IPS-11a (cell line): ENCODE results near the gene TSGA10.
"Not testable (repeated sequence)": the region's sequence is repeated elsewhere in the genome, so short reads cannot be mapped to it uniquely, and the experiment has no call there.

Source experiments
- H3K4me3 ChIP-seq: one replicate; pipeline ENCODE4 v1.5.1; 2013; ENCODE audit warnings: low read depth, low read length, control low read depth

The TSGA10 gene

DNA sequence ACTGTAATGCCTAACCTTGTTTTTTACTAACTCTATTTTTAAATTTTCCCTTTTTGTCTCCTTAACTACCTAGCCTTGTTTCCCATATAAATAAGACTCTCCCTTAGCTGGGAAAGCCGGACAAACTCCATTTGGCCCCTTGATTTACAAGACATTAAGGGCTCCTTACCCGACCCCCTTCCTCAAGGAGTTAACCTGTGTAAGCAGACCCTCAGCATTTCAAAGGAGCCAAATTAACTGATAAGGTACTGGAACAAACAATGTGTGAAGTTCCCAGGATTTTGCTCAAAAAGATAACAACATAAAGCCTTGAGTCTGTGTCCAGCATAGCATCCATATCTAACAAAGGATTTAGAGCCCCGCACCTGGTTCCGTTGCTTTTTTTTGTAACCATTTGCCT, 72.9 kb downstream of the TSGA10 start:
- no peak overlapping the region for H3K4me3 ChIP-seq

DNA sequence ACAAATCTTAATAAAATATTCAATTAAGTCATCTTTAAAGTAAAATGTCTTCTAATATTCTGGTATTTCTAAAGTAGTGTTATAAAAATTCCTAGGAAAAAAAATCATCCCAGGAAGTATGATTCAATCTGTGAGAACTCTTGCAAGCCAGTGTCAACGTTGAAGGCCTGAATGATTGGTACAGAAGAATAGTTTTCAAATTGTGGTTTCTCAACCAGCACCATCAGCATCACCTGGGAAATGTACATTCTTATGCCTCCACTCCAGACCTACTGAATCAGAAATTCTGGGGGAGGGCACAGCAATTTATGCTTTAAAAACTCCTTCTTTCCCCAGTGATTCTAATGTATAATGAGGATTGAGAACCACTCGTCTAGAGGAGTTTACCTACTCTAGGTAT, 75.5 kb downstream of the TSGA10 start:
- no peak overlapping the region for H3K4me3 ChIP-seq

DNA sequence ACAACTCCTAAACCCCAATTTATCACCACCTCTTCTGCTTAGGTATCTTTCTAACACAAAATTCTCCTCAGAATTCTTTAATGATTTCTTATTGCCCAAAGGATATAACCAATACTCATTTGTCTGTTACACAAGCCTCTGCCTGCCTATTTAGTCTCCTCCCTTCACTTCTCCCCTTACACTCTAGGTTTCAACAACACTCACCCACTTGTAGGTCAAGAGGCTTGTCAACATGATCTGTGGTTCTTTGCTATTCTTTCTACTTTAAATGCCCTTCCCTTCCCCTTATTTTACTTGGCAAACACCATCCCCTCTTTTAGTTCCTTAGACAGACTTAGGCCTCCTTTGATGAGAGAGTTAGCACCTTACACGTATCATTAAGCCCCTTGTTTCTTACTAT, 82.2 kb downstream of the TSGA10 start:
- no peak overlapping the region for H3K4me3 ChIP-seq

DNA sequence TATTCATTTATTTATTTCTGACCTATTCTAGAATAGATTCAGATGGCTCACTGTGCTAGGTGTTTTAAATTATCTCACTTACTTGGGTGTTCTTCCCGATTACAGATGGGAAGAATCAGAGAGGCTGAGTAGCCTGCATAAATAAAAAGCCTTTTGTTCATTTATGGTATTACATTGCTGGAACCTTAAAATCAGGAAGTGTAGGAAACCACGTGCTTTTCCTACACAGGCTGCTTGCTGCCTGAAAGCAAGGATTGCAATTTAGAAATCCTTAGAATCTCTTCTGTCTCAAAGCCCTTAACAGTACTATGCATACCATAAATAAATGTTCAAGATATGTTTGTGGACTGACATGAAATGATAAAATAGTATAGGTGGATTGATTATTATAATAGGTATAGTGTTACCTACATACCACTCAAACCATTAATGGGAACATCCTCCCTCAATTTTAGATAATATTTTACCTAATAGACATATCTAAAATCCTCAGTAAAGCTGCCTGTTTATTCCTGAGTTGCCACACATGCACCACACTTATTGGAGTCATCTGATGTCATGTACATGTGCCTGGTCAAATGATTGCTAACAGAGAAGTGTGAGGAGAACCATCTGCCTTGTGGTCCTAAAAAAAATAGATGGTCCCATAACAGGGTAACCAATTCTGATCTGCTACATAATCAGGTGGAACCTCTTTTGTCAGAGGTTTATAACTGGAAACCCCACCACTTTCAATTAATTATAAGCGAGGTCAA, 86.7 kb downstream of the TSGA10 start:
- no peak overlapping the region for H3K4me3 ChIP-seq

DNA sequence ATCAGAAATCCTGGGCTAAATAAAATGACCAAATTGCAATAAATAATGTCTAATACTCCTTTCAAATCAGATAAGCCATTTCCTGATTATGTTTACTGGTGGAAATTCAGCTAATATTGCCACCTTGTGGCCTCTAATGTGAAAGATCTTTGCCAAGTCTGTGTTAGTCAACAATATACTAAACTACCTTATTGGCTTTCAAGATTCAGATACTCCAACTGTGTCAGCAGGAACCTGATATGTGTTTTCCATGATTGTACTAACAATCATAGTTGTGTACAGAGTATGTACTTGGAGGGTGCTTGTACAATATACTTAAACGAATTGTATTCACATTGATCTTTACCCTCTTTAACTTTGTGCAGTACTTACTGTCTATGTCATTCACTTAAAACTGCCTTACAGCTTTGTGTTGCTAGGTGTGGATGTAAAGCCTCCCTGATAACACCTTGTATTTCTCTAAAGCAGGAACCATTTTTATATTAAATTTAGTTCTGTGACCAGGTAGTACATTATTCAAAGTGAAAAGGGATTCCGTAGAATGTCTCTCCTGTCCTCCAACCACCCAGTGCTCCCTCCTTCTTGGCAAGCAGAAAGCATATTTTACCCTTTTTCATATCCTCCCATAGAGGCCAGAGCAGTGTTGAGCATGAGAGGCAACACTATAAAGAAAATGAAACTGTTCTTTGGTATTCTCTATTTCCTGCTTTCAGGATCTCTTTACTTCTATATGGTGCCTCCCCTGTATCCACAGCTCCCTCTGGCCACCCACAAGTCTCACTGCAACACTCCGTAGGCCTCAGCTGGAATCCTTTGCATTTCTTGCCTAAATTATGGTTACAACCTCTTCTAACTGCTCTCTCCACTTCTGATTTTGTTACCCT, 88.4 kb downstream of the TSGA10 start:
- no peak overlapping the region for H3K4me3 ChIP-seq

DNA sequence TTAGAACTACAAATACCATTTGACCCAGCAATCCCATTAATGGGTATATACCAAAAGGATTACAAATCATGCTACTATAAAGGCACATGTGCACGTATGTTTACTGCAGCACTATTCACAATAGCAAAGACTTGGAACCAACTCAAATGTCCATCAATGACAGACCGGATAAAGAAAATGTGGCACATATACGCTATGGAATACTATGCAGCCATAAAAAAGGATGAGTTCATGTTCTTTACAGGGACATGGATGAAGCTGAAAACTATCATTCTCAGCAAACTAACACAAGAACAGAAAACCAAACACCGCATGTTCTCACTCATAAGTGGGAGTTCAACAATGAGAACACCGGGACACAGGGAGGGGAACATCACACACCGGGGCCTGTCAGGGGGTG, 105.6 kb downstream of the TSGA10 start:
- H3K4me3 ChIP-seq: not testable (repeated sequence)

DNA sequence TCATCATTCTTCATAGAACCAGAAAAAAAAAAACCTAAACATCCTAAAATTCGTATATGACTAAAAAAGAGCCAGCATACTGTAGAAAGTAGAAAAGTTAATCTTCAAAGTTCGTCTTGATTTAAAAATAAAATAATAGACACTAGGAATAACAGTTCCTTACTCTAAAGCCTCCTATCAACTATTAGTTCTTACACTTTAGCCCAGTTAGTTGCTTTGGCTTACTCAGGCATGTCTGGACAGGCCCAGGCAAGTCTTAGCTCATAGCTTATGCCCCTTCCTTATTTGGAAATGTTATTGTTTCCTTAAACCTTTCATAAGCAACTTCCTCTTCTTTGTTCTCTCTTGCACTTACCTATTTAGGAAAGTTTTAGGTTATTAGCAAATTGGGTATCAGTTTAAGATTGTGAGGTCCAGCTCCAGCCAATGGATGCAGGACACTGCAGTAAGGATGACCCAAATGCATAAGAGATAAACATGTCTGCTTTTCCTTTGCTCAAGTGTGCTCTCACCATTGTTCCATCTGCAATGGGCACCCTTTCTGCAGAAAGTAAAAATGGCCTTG, 113.9 kb downstream of the TSGA10 start:
- H3K4me3 ChIP-seq: not testable (repeated sequence)

DNA sequence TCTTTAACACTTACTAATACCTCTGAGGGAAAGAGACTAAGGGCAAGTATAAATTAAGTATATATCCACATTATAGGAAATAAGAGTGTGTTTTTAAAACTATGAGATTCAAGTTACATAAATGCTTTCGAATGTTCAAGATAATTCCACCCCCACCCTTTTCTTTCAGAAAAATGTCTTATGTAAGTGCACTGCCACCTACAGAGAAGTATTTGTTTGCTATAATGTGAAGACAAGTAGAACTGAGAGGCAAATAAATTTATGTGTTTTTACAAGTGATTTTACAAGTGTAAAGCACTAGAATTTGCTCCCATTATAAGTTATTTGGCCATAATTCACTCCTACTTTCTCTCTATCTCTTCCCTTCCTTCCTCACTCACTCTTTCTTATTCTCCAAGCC, 118.8 kb downstream of the TSGA10 start:
- H3K4me3 ChIP-seq: no peak overlapping the region

DNA sequence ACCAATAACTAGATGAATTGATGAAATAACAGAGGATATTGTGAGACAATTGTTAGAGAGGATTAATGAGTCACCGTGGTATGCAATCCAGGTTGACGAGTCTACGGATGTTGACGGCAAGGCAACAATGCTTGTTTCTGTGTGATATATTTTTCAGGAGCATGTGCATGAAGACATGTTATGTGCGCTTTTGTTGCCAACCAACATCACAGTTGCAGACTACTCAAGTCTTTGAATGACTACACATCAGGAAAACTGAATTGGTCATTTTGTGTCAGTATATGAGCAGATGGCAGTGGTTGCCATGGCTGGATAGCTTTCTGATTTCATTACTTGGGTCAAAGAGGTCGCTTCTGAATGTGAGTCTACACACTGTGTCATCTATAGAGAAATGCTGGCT, 122.0 kb downstream of the TSGA10 start:
- no peak overlapping the region for H3K4me3 ChIP-seq

DNA sequence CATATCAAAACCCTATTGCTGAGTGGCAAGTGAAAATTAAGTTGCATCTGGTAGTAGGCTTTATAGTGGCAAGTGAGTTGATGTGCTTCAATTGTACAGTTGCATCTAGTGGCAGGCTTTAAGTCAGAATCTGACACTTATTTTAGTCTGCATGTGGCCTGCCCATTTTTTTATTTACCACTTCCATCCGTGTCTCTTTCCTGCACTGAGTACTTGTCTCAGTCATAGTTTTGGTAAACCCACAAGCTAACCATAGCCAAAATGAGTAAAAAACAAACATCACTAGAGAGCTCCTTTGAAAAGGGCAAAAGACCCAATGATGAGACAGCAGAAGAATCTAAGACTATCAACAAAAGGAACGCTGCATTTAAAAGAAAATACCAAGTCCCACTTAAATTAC, 122.7 kb downstream of the TSGA10 start:
- no peak overlapping the region for H3K4me3 ChIP-seq

DNA sequence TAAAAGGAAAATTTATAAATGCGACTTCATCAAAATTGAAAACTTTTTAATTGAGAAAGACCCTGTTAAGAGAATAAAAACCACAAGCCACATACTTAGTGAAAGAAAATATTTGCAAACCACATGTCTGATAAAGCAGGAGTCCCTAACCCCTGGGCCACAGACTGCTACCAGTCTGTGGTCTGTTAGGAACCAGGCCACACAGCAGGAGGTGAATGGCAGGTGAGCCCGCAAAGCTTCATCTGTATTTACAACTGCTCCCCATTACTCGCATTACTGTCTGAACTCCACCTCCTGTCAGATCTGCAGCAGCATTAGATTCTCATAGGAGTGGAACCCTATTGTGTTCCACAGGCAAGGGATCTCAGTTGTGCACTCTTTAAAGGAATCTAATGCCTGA, 123.3 kb downstream of the TSGA10 start:
- no peak overlapping the region for H3K4me3 ChIP-seq

DNA sequence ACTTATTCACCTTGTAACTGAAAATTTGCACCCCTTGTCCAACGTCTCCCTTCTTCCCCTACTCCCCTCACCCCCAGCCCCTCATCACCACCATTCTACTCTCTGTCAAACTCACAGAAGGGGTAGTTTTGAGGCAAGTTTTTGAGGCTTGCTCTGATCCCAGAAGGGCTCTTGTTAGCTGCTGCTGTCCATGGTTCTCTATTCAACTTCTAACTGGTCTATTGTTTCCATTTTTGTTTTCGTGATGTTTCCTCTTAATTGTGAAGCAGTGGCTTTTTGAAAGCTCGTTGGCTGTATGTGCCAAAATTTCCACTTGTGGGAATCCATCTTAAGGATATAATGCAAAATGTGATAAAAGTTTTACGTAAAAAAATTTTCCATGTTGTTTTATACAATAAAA, 126.2 kb downstream of the TSGA10 start:
- no peak overlapping the region for H3K4me3 ChIP-seq

DNA sequence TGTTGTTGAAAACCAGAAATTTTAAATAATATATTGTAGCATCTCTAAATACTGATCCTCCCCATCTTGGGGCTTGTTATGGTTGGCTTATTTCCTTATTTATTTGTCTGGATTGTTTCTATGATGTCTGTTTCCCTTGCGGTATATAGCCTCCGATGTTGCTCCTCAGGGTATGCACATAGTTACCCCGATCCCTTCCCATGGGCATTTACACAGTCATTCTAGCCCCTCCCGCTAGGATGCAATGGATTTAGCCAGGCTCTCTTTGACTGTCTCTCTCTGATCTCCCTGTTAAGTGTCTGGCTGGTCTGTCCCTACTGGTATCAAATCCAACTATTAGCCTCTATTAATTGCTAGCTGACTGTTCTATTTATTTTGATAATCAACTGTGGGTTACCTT, 126.9 kb downstream of the TSGA10 start:
- no peak overlapping the region for H3K4me3 ChIP-seq

DNA sequence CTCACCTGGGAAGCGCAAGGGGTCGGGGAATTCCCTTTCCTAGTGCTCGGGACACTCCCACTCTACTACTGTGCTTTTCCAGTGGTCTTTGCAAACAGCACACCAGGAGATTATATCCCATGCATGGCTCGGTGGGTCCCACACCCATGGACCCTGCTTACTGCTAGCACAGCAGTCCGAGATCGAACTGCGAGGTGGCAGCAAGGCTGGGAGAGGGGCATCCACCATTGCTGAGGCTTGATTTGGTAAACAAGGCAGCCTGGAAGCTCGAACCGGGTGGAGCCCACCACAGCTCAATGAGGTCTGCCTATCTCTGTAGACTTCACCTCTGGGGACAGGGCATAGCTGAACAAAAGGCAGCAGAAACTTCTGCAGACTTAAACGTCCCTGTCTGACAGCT, 154.0 kb downstream of the TSGA10 start:
- H3K4me3 ChIP-seq: no peak overlapping the region

DNA sequence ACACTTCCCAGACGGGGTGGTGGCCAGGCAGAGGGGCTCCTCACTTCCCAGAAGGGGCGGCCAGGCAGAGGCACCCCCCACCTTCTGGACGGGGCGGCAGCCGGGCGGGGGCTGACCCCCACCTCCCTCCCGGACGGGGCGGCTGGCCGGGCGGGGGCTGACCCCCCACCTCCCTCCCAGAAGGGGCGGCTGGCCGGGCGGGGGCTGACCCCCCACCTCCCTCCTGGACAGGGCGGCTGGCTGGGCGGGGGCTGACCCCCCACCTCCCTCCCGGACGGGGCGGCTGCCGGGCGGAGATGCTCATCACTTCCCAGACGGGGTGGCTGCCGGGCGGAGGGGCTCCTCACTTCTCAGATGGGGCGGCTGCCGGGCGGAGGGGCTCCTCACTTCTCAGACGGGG, 166.0 kb downstream of the TSGA10 start:
- H3K4me3 ChIP-seq: not testable (repeated sequence)

DNA sequence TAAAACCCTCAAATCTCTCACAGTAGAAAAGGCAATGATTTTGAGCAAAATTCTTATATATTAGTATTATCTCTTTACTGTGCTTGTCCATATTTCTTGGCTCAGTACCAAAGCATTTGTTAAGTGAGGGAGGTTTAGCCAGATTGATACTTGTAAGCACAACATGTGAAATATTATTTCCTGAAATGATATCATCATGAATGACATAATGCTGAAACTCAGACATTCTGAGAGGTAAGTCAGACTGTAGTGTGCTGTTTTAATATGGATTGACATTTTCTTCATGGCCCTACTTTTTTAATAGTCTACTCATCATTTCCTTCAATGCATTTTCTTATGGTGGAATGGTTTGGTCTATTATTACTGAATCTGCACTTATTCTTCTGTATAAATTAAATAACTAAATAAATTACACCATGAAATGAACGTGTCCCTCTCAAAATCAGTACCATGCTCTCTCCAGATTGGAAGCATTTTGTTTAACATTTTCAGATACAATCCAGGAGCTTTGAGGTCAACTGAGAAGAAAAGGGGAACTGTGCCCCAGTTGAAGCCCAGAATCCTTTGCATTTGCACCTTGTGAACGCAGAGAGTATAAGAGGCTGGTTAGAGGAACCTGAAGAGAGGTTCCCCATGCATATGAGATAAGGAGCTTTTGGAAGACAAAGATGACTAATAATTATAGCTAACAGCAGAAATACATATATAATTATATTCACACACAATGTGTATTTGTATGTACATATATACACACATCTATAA, 168.7 kb downstream of the TSGA10 start:
- no peak overlapping the region for H3K4me3 ChIP-seq

DNA sequence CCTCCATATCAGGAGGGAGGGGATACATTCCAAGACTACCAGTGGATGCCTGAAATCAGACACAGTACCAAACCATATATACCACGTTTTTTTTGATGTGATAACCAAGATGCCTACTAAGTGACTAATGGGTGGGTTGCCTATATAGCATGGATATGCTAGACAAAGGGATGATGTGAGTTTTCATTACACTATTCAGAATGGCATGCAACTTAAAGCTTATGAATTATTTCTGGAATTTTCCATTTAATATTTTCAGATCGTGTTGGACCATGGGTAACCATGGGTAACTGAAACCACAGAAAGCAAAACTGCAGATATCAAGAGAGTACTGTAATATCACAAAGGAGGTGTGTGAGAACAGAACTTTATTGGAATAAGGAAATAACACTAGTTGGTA, 179.1 kb downstream of the TSGA10 start:
- no peak overlapping the region for H3K4me3 ChIP-seq

DNA sequence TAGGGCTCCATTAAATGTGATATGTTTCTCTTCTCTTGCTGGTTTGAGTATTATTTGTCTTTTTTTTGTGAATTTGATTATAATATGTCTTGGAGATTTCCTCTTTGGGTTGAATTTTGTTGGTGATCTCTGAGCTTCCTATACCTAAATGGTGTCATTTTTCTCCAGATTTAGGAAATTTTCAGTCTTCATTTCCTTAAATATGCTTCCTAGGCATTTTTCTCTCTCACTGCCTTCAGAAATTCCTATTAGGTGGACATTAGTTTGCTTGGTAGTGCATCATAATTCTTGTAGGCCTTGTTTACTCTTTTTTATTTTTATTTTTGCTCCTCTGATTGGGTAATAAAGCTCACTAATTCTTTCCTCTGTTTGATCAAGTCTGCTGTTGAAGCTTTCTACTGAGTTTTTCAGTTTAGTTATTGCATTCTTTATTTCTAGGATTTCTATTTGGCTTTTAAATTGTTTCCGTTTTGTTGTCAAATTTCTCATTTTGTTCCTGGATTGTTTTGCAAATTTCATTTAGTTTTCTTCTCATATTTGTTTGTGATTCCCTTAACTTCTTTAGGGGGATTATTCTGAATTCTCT, 182.1 kb downstream of the TSGA10 start:
- no peak overlapping the region for H3K4me3 ChIP-seq

DNA sequence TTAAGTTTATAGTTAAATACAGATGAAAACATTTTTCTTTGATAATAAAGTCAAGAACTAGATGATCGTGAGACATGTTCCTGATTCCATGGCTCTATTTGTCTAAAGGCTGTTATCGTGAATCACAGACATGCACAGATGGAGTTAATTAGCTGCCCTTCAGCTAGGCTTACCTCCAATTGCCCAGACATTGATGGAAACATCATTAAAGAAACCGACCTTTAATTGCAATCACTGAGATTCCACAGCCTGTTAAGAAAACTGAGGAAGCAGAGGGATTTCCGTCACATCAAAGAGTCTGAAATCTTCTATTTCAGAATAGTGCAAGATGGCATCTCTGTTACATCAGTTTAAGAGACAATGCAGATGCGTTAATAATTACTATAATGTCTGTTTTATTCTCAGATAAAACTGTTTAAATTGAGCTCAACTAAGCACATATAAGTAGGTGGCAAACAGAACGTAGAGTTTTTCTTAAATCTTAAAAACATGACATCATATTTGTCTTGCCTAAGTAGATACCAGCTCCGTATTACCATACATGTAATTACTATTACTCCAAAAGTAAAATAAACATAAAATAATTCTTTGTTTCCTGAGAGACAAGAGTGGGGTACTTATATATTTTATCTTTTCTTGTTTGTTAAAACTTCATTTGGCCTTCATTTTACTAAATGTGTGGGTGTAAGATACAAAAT, 194.8 kb downstream of the TSGA10 start:
- no peak overlapping the region for H3K4me3 ChIP-seq

DNA sequence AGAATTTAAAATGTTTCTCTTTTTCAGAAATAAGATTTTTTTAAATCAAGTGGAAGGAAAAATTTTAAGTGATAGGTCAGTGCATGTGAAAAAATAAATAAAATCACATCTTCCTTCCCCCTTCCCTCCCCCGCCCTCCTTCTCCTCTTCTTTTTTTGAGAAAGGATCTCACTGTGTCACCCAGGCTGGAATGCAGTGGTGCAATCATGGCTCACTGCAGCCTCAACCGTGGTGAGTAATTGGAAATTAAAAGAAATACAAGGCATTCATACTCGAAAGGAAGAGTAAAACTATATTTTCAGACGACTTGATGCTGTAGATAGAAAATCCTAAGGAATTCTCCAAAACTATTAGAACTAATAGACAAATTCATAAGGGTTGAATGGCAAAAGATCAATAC, 201.8 kb downstream of the TSGA10 start:
- no peak overlapping the region for H3K4me3 ChIP-seq
